Activated CD4-positive, CD25-positive, alpha-beta regulatory T cell treated with anti-CD3 and anti-CD28 coated beads, Interleukin-2, amount 50 U/mL, for 72 hours (primary cell): Measurements from ENCODE around the gene CNTN4.

Experiments
- DNase-seq: peaks from one replicate; pipeline ENCODE4 v3.0.0; 2021

Gene CNTN4

GRCh38 chr3:2423143-2423542 lies 324.5 kb downstream of the CNTN4 start:
- DNase-seq: no peak

- no peak for DNase-seq
Measured at GRCh38 chr3:2441558-2441957, 342.9 kb downstream of the CNTN4 start.

- DNase-seq: no peak
Measured at GRCh38 chr3:2446146-2446545, 347.5 kb downstream of the CNTN4 start.

DNA sequence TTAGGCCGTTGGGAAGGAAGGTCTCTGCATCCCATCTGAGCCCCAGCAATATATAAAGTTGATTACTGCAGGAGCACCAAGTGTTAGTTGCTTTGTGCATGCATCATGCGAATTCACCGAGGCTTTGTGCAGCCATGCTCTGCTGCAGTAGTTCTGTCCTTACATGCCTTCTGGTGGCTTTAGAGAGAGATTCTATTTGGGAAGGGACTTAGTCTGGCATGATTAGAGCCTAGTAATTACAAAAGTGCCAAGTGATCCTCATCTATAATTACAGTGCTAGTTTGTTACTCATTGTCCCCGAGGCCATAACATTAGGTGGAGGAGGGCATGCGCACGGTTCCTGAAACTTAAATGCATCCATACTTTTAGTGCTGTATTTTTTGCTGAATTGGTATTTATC lies 353.6 kb downstream of the CNTN4 start:
- no peak for DNase-seq

GRCh38 chr3:2454865-2455264 lies 356.2 kb downstream of the CNTN4 start:
- no peak for DNase-seq

DNA sequence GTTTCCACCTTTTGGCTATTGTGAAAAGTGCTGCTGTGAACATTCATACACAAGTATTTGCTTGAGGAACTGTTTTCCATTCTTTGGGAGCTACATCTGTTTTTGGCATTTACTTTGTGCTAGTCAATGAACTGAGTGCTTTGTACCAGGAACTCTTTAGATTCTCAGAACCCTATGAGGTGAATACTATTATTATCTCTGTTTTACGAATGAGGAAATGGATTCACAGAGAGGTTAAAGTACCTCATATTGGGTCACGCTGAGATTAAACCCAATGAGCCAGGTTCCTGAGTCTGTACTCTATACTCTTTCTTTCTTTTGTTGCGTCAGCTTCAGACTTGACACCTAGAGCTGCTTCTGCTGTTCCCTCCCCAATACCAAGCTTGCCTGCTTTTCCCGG lies 358.1 kb downstream of the CNTN4 start:
- DNase-seq: no peak

DNA sequence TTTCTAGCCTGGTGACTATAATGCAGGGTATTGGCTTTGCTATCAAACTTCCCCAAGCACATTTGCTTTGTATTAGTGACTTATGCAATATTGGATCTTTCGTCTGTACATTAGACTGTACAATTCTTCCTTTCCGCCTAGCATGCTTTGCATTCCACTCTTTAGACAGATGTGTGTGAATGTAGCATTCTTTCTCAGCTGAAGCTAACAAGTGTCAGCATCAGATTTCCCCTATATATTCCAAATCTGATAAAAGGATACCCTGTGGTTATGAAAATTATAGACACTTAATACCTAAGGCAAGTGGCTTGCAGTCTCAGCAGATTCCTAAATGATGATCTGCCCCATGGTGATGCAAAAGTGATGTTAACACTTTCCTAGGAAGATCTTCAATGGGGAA lies 360.1 kb downstream of the CNTN4 start:
- DNase-seq: no peak

- DNase-seq: no peak
Measured at GRCh38 chr3:2465842-2466241, 367.2 kb downstream of the CNTN4 start.

GRCh38 chr3:2468816-2469215 lies 370.1 kb downstream of the CNTN4 start:
- DNase-seq: no peak

- DNase-seq: no peak
Measured at GRCh38 chr3:2476996-2477395, 378.3 kb downstream of the CNTN4 start.

DNA sequence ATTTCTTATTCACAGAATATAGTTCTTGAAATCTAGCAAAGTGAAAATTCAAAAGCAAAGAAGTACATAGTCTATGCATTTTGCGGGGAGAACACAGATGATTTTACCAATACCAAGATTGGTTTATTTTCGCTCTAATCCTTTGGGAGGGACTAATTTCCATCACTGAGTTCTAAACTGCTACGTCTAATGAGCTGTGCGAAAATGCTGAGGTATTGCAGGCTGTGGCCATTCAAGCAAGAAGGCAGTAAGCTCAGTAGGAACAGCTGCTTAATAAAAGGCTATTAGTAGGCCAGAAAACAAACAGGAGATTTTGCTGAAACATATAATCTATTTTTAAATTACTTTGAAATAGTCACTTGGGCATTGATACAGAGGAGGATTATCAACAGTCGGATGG lies 379.0 kb downstream of the CNTN4 start:
- no peak for DNase-seq

DNA sequence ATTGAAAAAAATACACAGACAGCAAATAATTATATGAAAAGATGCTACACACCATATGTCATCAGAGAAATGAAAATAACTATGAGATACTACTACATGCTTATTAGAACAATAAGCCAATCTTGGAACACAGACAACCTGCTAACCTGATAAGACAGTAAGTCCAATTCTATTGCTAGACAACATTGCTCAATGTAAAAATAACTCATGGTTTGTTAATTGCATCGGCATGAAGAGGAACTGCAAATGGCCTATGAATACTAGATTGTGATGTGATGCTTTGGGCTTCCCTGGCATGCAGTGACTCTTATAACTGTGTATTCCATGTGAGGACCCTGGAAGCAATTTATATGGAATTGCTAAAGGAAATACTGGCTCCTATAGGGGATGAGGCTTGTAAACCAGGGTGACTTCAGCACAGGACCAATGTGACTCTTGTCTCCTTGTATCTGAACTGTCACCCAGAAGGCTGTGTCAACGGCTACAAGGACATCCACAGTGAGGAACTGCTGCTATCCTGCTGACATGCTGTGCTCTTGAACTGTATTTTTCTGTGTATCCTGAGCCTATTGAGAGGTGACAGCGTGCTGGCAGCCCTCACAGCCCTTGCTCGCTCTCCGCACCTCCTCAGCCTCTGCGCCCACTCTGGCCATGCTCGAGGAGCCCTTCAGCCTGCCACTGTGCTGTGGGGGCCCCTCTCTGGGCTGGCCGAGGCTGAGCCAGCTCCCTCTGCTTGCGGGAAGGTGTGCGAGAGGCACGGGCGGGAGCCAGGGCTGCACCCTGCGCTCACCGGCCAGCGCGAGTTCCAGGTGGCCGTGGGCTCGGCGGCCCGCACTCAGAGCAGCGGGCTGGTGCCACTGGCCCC lies 385.7 kb downstream of the CNTN4 start:
- no peak for DNase-seq

DNA sequence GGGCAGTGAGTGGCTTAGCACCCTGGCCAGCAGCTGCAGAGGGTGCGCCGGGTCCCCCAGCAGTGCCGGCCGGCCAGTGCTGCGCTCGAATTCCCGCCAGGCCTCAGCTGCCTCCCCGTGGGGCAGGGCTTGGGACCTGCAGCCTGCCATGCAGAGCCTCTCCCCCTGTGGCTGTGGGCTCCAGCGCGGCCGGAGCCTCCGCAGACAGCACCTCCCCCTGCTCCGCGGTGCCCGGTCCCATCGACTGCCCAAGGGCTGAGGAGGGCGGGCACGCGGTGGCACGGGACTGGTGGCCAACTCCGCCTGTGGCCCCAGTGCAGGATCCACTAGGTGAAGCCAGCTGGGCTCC lies 386.3 kb downstream of the CNTN4 start:
- no peak for DNase-seq

DNA sequence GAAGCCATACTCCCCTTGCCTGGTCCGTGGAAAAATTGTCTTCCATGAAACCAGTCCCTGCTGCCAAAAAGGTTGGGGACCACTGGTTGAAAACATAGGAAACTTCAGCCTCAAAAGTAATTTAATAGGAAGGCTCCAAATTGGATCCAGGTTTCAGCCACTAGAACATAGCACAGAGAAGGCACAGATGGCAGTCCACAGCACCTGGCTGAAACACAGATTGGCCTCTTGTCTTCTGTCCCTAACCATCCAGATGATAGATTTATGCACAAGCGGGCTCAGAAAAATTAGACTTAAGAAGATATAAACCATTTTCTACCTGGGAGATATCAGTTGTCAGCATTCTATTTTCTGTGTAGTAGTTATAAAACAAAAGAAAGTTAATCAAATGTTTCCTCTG lies 397.1 kb downstream of the CNTN4 start:
- DNase-seq: no peak

DNA sequence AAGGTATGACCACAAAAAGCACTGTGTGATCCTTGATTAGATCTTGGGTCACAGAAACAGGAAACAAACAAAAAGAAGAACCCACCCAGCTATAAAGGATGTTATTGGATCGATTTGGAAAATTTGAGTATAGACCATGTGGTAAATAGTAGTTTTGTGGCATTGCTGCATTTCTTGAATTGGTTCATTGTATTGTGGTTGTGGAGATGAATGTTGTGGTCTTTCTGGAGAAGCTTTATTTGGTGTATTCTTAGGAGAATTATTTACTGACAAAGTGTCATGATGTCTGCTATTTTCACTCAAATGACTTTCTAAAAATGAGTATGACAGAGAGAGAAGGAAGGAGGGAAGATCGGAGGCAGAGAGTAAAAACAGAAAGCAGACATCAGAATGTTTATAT lies 406.2 kb downstream of the CNTN4 start:
- no peak for DNase-seq

DNA sequence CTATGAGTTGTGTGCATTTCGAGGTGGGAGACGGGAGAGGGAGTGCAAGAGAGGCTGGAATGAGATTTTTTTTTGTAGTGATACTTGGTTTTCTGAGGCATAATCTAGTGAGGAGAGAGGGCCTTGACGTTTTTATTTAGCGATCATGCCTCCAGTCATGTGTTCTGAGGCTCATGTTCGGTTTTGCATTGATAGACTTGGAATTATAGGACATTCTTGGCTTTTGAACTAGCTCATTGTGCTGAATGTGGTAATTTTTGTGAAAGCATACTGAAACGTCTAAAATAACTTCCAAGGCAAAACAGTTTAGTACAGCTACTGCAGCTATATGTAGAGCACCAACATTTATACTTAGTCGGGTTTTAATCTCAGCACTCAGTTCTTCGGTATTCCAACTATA lies 408.1 kb downstream of the CNTN4 start:
- DNase-seq: no peak

GRCh38 chr3:2510591-2511145 lies 412.0 kb downstream of the CNTN4 start:
- DNase-seq: no peak

GRCh38 chr3:2511356-2511755 lies 412.7 kb downstream of the CNTN4 start:
- no peak for DNase-seq

GRCh38 chr3:2512881-2513280 lies 414.2 kb downstream of the CNTN4 start:
- DNase-seq: no peak

DNA sequence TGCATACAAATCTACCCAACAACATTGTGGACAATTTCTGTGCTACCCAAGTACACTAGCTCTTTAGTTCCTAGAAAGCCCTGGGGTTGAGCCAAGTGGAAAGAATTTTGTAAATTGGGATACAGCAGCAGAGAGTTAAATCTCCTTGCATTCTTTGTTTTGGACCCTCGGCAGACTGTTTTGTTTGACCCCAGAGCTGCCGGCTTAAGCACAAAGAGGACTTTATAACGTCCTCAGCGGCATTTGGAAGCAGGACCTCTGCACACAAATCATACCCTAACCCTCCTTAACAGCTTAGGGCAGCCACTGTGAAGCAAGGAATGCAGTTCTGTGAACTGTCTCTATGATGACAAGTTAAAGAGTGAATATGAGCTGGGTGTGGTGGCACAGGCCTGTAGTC lies 415.3 kb downstream of the CNTN4 start:
- no peak for DNase-seq

DNA sequence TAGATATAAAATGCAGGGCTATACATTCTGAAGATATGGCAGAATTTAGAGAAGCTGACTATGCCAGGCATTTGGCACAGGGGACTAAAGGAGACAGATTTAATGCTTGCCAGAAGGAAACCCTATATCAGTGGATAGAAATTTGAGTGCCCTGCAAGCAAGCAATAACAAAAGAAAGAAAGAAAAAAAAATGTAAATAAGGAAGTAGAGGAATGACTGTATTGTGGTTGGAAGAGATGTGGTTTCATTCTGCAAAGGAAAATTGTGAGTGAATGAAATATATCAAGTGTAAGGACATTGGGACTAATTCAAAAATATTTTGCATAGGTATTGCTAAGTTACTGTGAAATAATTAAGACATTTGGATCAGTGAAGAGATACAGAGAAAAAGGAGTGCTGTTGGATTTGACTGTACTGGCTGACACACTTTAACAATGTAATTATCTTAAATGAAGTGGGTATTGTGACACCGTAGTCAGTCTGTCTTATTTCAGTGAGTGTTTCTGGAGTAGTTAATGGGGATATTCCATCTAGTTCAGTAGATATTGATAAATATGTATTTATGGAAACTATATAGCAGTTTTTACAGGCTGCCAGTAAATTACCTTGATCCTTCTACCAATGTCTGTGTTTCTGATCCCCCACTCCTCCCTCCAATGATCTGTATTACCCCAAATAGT lies 418.2 kb downstream of the CNTN4 start:
- no peak for DNase-seq

DNA sequence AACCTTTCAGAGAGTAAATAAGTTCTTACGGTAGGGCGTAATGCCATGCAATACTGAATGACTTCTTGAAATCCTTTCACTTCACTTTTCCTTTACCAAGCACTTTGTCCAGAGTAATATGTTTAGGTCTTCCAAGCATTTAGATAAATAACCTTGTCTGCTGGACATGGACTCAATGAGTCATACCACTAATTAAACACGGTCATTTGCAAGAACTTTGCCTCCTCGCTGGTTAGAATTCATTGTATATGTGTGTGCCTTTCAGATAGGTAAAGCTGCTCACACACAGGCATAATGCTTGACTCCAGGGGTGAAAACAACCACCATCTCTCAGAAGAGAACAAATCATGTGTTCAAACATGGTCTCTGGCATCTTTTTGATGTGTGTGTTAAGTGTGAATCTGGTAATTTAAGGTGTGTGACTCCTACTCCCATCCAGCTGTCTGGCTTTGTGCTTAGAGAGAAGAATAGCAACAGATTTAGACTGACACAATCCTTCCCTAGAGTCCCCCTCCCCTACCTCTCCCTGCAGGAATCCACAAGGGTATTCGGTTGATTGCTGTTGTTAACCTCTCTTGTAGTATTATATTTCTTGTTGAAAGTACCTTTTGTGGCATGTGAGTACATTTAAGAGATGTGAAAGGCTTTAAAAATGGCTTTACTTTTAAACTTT lies 419.0 kb downstream of the CNTN4 start:
- no peak for DNase-seq

GRCh38 chr3:2523281-2523836 lies 424.7 kb downstream of the CNTN4 start:
- DNase-seq: no peak

DNA sequence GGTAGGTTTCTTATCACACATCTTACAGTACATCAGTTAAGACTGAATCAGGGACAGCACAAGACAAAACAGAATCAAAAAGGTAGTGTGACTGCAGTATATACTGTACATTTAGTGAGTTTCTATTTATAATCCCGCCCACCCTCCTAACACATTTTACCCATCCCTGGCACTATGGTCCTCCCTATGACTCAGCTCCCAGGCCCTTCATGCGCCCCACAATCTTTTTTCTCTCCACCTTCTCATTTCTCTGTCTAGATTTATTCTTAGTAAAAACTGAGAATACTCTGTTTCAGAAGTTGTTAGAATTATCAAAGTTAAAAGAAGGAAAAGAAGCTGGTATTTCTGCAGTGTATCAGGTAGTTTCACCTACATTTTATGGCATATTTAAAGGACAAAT lies 427.3 kb downstream of the CNTN4 start:
- no peak for DNase-seq
